Left ventricle myocardium superior (tissue), 1 donor: ENCODE measurements around the gene SLCO3A1. TPM values are rescaled to one million over a fixed set of nuclear protein-coding genes. Genes with fewer than 3 reads are reported as not detected.

Experiments used
- ATAC-seq: fragments of 200-7000 bp; cut with Tn5 transposase; one replicate; pipeline ENCODE4 v1.9.1; 2020; ENCODE audit warnings: mild to moderate bottlenecking, moderate library complexity
- DNase-seq: peaks from one replicate; pipeline ENCODE4 v3.0.0-alpha.2; 2020
- intact Hi-C: fragments of 100-400 bp; cut with micrococcal nuclease; formaldehyde crosslinking; loops from one replicate; pipeline ENCODE4 v1.11.0; 2022
- total RNA-seq: library from RNA; stranded (reverse); fragmentation: NEBNext Ultra II Directional; extraction: Animal tissue kit (Norgen Biotek cat#: 25700); gene quantifications from one replicate; pipeline ENCODE4 v1.2.1, GENCODE V29; 2021
- donor health status: DM: no; HTN: yes; CAD: no; lungs with severe emphysema.

The SLCO3A1 gene
- total RNA-seq, 1 donor from 2014 or later = 52.8 TPM

DNA sequence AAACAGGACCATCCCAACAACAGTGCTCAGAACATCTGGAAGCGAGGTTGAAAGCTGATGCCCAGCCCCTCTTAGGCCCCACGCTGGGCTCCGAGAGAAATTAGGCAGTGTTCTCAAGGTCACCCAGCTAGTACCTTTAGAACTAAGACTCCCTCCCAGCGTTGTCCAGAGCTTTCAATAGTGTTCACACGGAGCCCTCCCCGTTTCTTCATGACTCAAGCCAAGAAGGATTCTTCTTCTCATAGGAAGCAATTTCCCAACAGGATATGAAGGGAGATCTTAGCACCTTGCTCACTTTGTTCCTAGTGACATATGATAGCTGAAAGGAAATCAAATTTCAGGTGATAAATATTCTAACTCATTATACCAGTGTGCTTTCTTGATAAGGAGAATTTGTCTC, 296.0 kb downstream of the SLCO3A1 start:
- DNase-seq = no peak
- intact Hi-C loops = no loop called here
- ATAC-seq = no peak

DNA sequence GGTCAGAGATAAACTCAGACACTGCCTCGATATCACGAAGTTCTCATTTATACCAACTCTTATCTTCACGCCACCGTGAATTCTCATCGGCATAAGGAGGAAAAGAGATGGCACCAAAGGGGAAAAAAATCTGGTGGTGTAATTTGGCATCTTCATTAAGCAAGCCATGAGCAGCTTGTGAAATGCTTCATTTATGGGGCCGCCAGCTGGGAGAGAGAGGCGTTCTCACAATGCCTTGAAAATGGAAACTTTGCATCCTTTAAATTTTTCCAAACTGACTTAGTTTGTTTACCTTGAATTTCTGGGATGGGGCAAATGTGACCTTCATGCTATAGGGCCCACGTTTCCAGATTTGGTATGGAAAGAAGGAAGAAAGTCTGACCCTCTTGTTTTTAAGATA, 297.7 kb downstream of the SLCO3A1 start:
- ATAC-seq = no peak
- intact Hi-C loops = no loop called here
- DNase-seq = no peak

DNA sequence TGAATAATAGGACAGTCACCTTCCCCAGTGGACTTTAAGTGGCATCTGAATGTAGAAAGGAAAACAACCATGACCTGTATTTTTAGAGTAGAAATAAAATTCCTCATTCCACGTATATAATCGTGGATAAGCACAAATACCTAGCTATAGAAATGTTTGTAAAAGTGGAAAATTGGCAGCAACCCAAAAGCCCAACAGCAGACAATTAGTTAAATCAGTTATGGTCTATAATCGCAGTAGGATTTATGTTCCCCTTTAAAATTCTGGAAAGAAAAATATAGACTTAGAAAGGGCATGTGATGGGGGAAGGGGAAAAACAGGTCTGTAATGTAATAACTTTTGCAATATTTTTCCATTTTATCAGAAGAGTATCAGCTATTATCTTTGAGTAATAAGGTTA, 298.2 kb downstream of the SLCO3A1 start:
- DNase-seq = no peak
- ATAC-seq = no peak
- intact Hi-C loops = no loop called here

- intact Hi-C loops = no loop called here
- DNase-seq (no peak), ATAC-seq (no peak)
Observed at GRCh38 chr15:92152983-92153382, 299.5 kb downstream of the SLCO3A1 start.

- intact Hi-C loops = no loop called here
- DNase-seq = no peak
- ATAC-seq = no peak
Observed at GRCh38 chr15:92153620-92154019, 300.1 kb downstream of the SLCO3A1 start.

GRCh38 chr15:92155934-92156333, 302.4 kb downstream of the SLCO3A1 start:
- intact Hi-C loops = no loop called here
- ATAC-seq = no peak
- DNase-seq = no peak

GRCh38 chr15:92157666-92158298, 304.3 kb downstream of the SLCO3A1 start:
- ATAC-seq = no peak
- intact Hi-C loops = no loop called here

GRCh38 chr15:92158426-92158825, 304.9 kb downstream of the SLCO3A1 start:
- DNase-seq (no peak), ATAC-seq (no peak)
- intact Hi-C loops = no loop called here

More at GRCh38 chr15:92157666-92158298, 304.3 kb downstream of the SLCO3A1 start:
- DNase-seq = no peak

DNA sequence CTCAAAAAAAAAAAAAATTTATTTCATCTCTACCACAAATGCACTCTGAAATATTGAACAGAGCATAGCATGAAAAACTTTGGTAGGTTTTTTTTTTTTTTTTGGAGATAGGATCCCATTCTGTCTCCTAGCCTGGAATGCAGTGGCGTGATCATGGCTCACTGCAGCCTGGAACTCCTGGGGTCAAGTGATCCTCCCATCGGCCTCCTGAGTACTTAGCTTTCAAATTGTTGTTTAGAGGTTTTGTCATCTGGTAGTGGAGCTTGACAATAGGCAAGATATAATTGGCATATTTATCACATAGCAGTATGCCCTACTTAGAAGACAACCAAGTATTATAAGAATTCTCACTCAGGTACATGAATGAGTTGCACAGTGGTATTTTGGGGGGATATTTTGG, 306.0 kb downstream of the SLCO3A1 start:
- intact Hi-C loops = no loop called here
- DNase-seq (no peak), ATAC-seq (peak; percentile 54)

DNA sequence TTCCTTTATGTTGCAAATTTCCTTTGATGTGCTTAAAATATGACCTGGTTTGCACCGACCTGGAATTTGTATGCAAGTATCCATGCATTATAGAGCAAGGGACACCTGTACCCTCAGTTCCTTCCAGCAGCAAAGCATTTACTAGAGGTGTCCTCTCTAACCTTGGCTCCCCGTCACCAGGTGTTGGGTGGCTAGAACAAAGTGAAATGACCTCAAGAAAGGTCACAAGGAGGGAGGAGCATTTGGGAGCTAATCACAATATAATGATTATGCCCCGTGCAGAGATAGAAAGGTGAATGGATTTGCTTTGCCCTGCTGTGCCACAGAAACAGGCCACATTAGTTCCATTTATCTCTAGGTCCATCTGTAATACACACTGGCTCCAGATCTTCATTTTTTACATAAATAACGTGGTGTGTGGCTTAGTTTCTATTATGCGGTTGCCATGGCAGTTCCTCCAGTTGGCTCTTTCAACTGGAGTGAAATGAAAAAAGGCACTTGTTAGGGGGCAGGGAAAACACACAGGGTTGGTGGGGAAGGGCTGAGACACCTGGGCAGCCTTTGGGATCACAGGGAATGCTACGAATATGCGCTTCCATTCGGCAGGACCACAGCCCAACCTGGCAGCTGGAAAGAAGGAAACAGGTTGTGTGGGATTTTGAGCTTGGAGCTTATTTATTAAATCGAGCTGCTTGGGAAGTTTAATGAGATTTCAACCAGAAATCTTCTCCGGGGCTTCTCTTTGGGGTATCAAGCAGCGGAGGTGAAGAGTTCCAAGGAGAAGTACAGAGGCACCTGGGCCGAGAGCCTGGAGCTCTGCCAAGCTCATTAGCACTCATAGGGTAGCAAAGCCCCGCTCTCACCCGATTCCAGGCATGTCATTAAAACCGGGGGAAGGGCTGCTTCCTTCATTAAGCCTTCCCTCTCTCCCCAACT, 306.7 kb downstream of the SLCO3A1 start:
- DNase-seq (no peak), ATAC-seq (no peak)
- intact Hi-C loops = no loop called here

DNA sequence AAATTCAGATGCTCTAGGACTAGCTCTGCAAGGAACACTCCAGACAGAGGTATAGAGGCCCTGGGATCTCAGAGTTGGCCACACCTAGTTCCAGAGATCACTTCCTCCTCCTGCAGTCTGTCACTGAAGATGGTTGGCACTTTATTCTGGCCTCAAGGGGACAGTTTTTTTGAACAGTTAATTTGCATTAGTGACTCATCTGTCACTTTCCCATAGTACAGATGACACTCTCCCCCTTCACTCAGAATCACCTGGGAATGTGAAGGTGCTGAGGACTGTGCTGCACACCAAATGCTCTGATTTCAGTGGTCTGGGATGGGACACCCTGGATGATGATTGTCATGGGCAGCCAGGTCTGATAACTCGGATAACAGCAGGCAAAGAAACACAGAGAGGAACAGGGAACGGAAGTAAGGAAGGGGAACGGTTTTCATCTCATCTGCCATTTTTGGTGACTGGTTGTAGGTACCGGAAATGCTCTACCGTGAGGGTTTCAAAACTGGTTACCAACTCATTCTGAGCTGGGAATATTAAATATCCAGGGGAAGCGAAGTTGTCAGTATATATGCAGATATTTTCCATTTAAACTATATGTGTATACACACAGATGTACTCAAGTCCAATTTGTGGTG, 307.6 kb downstream of the SLCO3A1 start:
- intact Hi-C loops = no loop called here

DNA sequence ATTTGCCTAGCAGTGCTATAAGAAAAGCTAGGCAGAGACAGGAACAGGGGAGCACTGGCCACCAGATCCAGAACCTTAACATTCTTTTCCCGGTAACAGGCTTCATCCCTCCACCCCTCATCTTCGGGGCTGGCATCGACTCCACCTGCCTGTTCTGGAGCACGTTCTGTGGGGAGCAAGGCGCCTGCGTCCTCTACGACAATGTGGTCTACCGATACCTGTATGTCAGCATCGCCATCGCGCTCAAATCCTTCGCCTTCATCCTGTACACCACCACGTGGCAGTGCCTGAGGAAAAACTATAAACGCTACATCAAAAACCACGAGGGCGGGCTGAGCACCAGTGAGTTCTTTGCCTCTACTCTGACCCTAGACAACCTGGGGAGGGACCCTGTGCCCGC, 309.1 kb downstream of the SLCO3A1 start:
- DNase-seq (no peak), ATAC-seq (no peak)
- intact Hi-C loops = no loop called here

More for the DNA sequence above, 307.6 kb downstream of the SLCO3A1 start:
- ATAC-seq (no peak), DNase-seq (no peak)

GRCh38 chr15:92163641-92164040, 310.1 kb downstream of the SLCO3A1 start:
- no peak for DNase-seq
- no peak for ATAC-seq
- intact Hi-C loops = no loop called here

- DNase-seq (no peak), ATAC-seq (no peak)
- intact Hi-C loops = no loop called here
Observed at GRCh38 chr15:92164327-92165000, 311.0 kb downstream of the SLCO3A1 start.

DNA sequence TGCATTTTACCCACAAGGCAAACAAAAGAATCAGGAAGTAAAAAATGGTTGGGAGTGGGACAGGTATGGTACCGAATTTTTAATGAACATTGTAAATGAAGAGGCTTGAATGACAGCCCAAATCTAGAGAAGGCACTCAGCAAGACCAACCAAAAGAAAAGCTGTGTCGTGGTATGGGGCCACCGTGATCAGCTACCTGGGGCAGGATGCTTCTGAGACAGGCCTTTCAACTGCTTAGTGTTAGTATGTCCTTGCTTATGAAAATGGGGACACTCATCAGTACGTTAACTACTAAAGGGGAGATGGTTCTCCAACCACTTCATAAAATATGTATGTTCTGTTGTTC, 311.5 kb downstream of the SLCO3A1 start:
- ATAC-seq (no peak), DNase-seq (no peak)
- intact Hi-C loops = no loop called here

DNA sequence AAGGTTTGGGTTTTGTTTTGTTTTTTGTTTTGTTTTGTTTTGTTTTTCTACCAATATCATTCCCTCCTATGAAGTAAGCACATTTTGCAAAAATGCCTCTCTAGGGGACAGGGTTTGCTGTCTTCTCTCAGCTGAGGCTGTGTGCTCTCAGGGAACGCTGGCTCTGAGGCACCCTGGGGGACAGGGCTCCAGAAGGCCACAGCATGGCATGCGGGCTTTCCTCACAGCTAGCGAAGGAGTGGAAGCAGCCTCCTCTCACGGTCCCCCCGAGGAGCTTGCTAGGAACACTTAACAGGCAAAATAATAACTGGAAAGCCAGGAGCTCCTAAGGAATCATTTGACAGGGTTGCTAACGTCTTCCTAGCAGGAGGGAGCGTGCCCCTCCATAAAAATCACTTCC, 312.5 kb downstream of the SLCO3A1 start:
- DNase-seq = no peak
- ATAC-seq = peak; percentile 12
- intact Hi-C loops = no loop called here

DNA sequence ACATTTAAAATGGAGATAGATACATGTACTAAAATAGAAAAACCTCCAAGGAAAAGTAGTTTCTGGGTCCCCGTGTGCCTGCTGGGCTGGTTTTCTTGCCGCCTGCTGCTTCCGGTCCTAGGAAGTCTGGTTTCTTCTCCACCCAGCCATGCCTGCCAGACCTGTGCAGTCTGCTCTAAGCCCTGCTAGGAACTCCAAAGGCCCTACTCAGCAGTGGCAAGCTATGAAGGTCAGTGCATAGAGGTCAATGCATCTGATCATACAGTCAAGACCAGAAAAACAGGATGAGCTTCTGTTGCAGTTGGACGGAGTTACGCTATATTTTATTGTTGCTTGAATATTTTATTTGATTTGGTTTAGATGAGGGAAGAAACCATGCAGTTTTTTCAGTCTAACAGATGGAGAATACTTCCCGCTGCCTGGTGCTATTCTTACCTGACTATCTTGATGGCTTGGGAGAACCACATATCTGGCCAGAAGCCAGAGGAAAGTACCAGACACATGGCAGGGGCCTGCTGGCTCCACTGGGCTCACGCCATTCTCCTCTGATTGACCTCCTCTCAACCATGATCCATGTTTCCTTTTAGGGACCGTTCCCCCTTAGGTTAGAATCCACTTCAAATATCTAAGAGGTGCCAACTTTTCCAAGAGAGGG, 313.4 kb downstream of the SLCO3A1 start:
- peak; percentile 87 for ATAC-seq
- DNase-seq = peak; percentile 43
- intact Hi-C loops = no loop called here

- ATAC-seq = peak; percentile 14
- intact Hi-C loops = no loop called here
- no peak for DNase-seq
Observed at GRCh38 chr15:92167451-92167850, 313.9 kb downstream of the SLCO3A1 start.

DNA sequence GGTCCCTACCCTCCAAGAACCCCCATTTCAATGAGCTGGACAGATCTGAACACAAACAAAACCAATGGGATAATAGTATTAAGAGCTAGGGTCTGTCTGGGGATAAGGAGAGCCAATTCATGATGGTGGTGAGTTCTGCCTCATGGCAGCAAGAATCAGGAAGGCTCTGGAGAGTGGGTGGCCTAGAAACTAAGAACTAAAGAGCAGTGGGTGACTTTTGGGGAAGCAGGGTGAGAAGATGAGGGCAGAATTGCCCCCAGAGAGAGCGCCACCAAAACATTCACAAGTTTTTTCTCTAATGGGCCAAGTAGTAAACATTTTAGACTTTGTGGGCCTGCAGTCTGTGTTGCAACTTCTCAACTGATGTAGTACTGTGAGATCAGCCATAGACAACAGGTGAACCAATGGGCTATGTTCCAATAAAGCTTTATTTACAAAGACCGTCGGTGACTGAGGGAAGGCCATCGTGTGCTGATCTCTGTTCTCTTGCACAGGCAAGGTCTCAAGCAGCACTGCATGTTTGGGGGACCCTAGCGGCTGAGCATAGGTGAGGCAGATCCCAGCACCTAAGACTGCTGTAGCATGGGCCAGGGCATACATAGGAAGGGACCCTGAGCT, 314.7 kb downstream of the SLCO3A1 start:
- intact Hi-C loops = no loop called here
- no peak for ATAC-seq

More for the DNA sequence above, 314.7 kb downstream of the SLCO3A1 start:
- DNase-seq = no peak
